ENCODE measurements around the gene TXNL4B. TPM values are rescaled to one million over a fixed set of nuclear protein-coding genes. Genes with fewer than 3 reads are reported as not detected.
"Not testable (repeated sequence)": the region's sequence is repeated elsewhere in the genome, so short reads cannot be mapped to it uniquely, and the experiment has no call there.

Gene TXNL4B
- total RNA-seq, 1 experiment from 2014 or later: 9.9 TPM

GRCh38 chr16:72083778-72084404 lies 9.5 kb downstream of the TXNL4B start:
- no peak overlapping the region for H2BK20ac ChIP-seq (ENCODE audit: low read depth, low read length, poor library complexity, severe bottlenecking)
- H3K27ac Mint-ChIP-seq: no peak overlapping the region
- DNase-seq: no peak
- peaks cover 7% of the 10 kb centered on the region for H3K9me3 ChIP-seq (ENCODE audit: control insufficient read depth, low read depth, low read length)
- H4K91ac ChIP-seq (ENCODE audit: insufficient read length, low read depth, low read length): no peak overlapping the region
- peaks cover 22 to 36% (median 35%) of the 10 kb centered on the region in 3 experiments for H3K36me3 Mint-ChIP-seq (ENCODE audit: insufficient read depth in 1 of 3, low read depth in 3 of 3)
- no peak overlapping the region for H3K27ac ChIP-seq (ENCODE audit: insufficient read length, low read depth, low read length)
- H3K23ac ChIP-seq (ENCODE audit: insufficient read length, low read depth, low read length): no peak overlapping the region
- no peak overlapping the region for H3K4me3 Mint-ChIP-seq
- H4K8ac ChIP-seq (replicated peaks; ENCODE audit: insufficient read length, low read depth, low read length): no peak overlapping the region
- no peak overlapping the region for H4K5ac ChIP-seq (ENCODE audit: insufficient read length, low read depth, low read length)
- H3K79me2 ChIP-seq (ENCODE audit: insufficient read depth, low read length): no peaks in the 10 kb centered on the region
- H3K4me1 Mint-ChIP-seq: peaks cover 0 to 5% of the 10 kb centered on the region in 2 experiments; a peak in 2 of 4 replicates
- no peak overlapping the region for H3K4me2 ChIP-seq (ENCODE audit: insufficient read depth, insufficient read length, low read length)
- H2BK120ac ChIP-seq (ENCODE audit: low read depth, low read length, poor library complexity, severe bottlenecking): no peak overlapping the region
- H2BK5ac ChIP-seq (ENCODE audit: insufficient read length, low read length): no peak overlapping the region
- no peak overlapping the region for H3K14ac ChIP-seq (ENCODE audit: insufficient read depth, low read length)
- H2AFZ ChIP-seq (ENCODE audit: low read length): no peak overlapping the region
- H2BK12ac ChIP-seq (ENCODE audit: insufficient read length, low read depth, low read length): no peak overlapping the region
- no peaks in the 10 kb centered on the region for H3K23me2 ChIP-seq (ENCODE audit: insufficient read length, low read depth, low read length, poor library complexity, severe bottlenecking)
- no peak overlapping the region for H2AK5ac ChIP-seq (ENCODE audit: insufficient read length, low read length)
- H3K27me3 Mint-ChIP-seq (ENCODE audit: low read depth): no peaks in the 10 kb centered on the region
- H2BK15ac ChIP-seq (ENCODE audit: low read depth, low read length): no peak overlapping the region
- H3K9ac ChIP-seq (ENCODE audit: extremely low read depth, insufficient read length, low read length): no peak overlapping the region
- WGBS (ENCODE audit: extremely low coverage, insufficient read length, low lambda C conversion rate): no CpG with 5 or more reads among the region's 3 CpGs
- no peaks in the 10 kb centered on the region for H3K79me1 ChIP-seq (ENCODE audit: insufficient read depth, low read depth, low read length, poor library complexity, severe bottlenecking)
- H3K4ac ChIP-seq (ENCODE audit: low read depth, low read length): no peak overlapping the region
- no peak overlapping the region for H3K18ac ChIP-seq (ENCODE audit: insufficient read length, low read depth, low read length)
- no peaks in the 10 kb centered on the region for H3K4me1 ChIP-seq (ENCODE audit: insufficient read depth, low read length)
- TF ChIP-seq, protein P1, sequence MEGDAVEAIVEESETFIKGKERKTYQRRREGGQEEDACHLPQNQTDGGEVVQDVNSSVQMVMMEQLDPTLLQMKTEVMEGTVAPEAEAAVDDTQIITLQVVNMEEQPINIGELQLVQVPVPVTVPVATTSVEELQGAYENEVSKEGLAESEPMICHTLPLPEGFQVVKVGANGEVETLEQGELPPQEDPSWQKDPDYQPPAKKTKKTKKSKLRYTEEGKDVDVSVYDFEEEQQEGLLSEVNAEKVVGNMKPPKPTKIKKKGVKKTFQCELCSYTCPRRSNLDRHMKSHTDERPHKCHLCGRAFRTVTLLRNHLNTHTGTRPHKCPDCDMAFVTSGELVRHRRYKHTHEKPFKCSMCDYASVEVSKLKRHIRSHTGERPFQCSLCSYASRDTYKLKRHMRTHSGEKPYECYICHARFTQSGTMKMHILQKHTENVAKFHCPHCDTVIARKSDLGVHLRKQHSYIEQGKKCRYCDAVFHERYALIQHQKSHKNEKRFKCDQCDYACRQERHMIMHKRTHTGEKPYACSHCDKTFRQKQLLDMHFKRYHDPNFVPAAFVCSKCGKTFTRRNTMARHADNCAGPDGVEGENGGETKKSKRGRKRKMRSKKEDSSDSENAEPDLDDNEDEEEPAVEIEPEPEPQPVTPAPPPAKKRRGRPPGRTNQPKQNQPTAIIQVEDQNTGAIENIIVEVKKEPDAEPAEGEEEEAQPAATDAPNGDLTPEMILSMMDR (conservative IDR thresholded peaks at IDR 0.05): no peak
- peaks cover 4 to 5% of the 10 kb centered on the region in 2 experiments; a peak in 3 of 5 replicates for H3K9me3 Mint-ChIP-seq
- no peaks in the 10 kb centered on the region for H3K27me3 ChIP-seq (ENCODE audit: insufficient read depth, low read length)
- H4K20me1 ChIP-seq (ENCODE audit: control insufficient read depth, insufficient read depth, insufficient read length): no peaks in the 10 kb centered on the region
- no peak overlapping the region for H3K56ac ChIP-seq (ENCODE audit: insufficient read length, low read depth, low read length)
- no peak overlapping the region for H3T11ph ChIP-seq (ENCODE audit: low read length)

DNA sequence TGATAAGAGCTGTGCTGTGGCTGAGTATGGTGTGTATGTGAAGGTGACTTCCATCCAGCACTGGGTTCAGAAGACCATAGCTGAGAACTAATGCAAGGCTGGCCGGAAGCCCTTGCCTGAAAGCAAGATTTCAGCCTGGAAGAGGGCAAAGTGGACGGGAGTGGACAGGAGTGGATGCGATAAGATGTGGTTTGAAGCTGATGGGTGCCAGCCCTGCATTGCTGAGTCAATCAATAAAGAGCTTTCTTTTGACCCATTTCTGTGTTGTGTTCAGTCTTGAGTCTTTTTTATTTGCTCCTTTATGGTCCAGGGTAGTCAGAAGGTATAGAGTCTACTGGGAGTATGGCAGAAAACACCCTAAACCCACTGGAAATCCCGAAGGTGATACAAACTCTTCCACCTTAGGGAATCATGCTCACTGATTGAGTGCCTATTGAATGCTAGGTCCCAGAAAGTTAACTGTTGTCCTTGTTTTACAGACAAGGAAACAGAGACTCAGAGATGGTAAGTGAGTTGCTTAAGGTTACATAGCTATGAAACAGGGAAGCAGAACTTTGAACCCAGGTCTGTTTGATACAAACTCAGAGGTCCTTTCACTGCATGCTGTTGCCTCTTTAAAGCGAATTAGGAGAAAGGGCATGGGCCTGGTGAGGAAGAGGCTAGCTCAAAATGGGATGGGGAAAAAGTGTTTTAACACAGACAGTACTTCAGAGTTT lies 16.3 kb downstream of the TXNL4B start:
- not testable (repeated sequence) for DNase-seq; H3K27ac Mint-ChIP-seq; H3K36me3 Mint-ChIP-seq (ENCODE audit: insufficient read depth in 1 of 3, low read depth in 3 of 3); H4K5ac ChIP-seq (ENCODE audit: insufficient read length, low read depth, low read length); H3K79me2 ChIP-seq (ENCODE audit: insufficient read depth, low read length); H3K23ac ChIP-seq (ENCODE audit: insufficient read length, low read depth, low read length); H3K14ac ChIP-seq (ENCODE audit: insufficient read depth, low read length); H4K20me1 ChIP-seq (ENCODE audit: control insufficient read depth, insufficient read depth, insufficient read length); H3K4me2 ChIP-seq (ENCODE audit: insufficient read depth, insufficient read length, low read length); H3K27me3 ChIP-seq (ENCODE audit: insufficient read depth, low read length); H2AFZ ChIP-seq (ENCODE audit: low read length); H3K4me3 Mint-ChIP-seq; H4K91ac ChIP-seq (ENCODE audit: insufficient read length, low read depth, low read length); H3K27ac ChIP-seq (ENCODE audit: insufficient read length, low read depth, low read length); H3K18ac ChIP-seq (ENCODE audit: insufficient read length, low read depth, low read length); H2BK15ac ChIP-seq (ENCODE audit: low read depth, low read length); H2BK20ac ChIP-seq (ENCODE audit: low read depth, low read length, poor library complexity, severe bottlenecking); H2BK120ac ChIP-seq (ENCODE audit: low read depth, low read length, poor library complexity, severe bottlenecking); H3K4ac ChIP-seq (ENCODE audit: low read depth, low read length); H3K4me1 ChIP-seq (ENCODE audit: insufficient read depth, low read length); H3K9me3 Mint-ChIP-seq; H4K8ac ChIP-seq (replicated peaks; ENCODE audit: insufficient read length, low read depth, low read length); H3K56ac ChIP-seq (ENCODE audit: insufficient read length, low read depth, low read length); H2BK12ac ChIP-seq (ENCODE audit: insufficient read length, low read depth, low read length); H3T11ph ChIP-seq (ENCODE audit: low read length); H3K9me3 ChIP-seq (ENCODE audit: control insufficient read depth, low read depth, low read length); H2AK5ac ChIP-seq (ENCODE audit: insufficient read length, low read length); H3K27me3 Mint-ChIP-seq (ENCODE audit: low read depth); H2BK5ac ChIP-seq (ENCODE audit: insufficient read length, low read length); H3K23me2 ChIP-seq (ENCODE audit: insufficient read length, low read depth, low read length, poor library complexity, severe bottlenecking); H3K9ac ChIP-seq (ENCODE audit: extremely low read depth, insufficient read length, low read length); H3K79me1 ChIP-seq (ENCODE audit: insufficient read depth, low read depth, low read length, poor library complexity, severe bottlenecking)
- H3K4me1 Mint-ChIP-seq: peaks cover 13 to 14% of the 10 kb centered on the region in 2 experiments
- no CpG with 5 or more reads among the region's 5 CpGs for WGBS (ENCODE audit: extremely low coverage, insufficient read length, low lambda C conversion rate)

Data from H9 (cell line).